GM12872 (cell line): ENCODE results near the gene TNP1.

ENCODE experiments used
- CTCF ChIP-seq: IDR thresholded peaks from 3 replicates; pipeline ENCODE4 v1.5.1; 2011; ENCODE audit warnings: low read depth, mild to moderate bottlenecking, low read length, moderate library complexity; ENCODE audit not compliant: insufficient read depth

TNP1 gene

GRCh38 chr2:216865658-216866057, 5.8 kb upstream of the TNP1 start:
- no peak for TF ChIP-seq CTCF

GRCh38 chr2:216863946-216864345, 4.1 kb upstream of the TNP1 start:
- no peak for TF ChIP-seq CTCF

GRCh38 chr2:216862628-216863398, 2.9 kb upstream of the TNP1 start:
- TF ChIP-seq CTCF, result no peak

- no peak for TF ChIP-seq CTCF
Observed at GRCh38 chr2:216860426-216861137, 718 bp upstream of the TNP1 start.

- no peak for TF ChIP-seq CTCF
Observed at GRCh38 chr2:216858312-216858711, 1.6 kb downstream of the TNP1 start.

- no peak for TF ChIP-seq CTCF
Observed at GRCh38 chr2:216857131-216857550, 2.7 kb downstream of the TNP1 start.

GRCh38 chr2:216856406-216857065, 3.3 kb downstream of the TNP1 start:
- TF ChIP-seq CTCF, result no peak
